CD14-positive monocyte (primary cell): ENCODE data around the gene MAT2A. TPM values are rescaled to one million over a fixed set of nuclear protein-coding genes. Genes with fewer than 3 reads are reported as not detected.

Experiments
- DNase-seq, 3 donors: peaks; one replicate each; pipeline ENCODE4 v3.0.0-alpha.2; 2011 to 2022
- H2AFZ ChIP-seq: 2 replicates; pipeline ENCODE4 v1.6.0; 2012; ENCODE audit warnings: mild to moderate bottlenecking, low read depth, low read length, inconsistent platforms; ENCODE audit not compliant: insufficient read depth, poor library complexity, severe bottlenecking
- H3K27ac ChIP-seq, 2 donors: 1 replicate in 1 of 2; 2 replicates in 1 of 2; pipeline ENCODE4 v1.5.1; 2012 to 2013; ENCODE audit warnings: low read length in 2 of 2, control low read depth in 1 of 2, inconsistent platforms in 1 of 2, low read depth in 1 of 2, mild to moderate bottlenecking in 1 of 2
- H3K27me3 ChIP-seq, 2 donors: one replicate each; pipeline versions ENCODE4 v1.6.0 to v1.6.1; 2011 to 2013; ENCODE audit warnings: low read length in 2 of 2; ENCODE audit not compliant: control insufficient read depth in 2 of 2, insufficient read depth in 2 of 2
- H3K36me3 ChIP-seq, 2 donors: replicated peaks in 1 of 2; 1 replicate in 1 of 2; 2 replicates in 1 of 2; pipeline versions ENCODE4 v1.5.1 to v1.6.1; 2012 to 2013; ENCODE audit warnings: low read length in 2 of 2, control low read depth in 1 of 2, inconsistent platforms in 1 of 2, mild to moderate bottlenecking in 1 of 2; ENCODE audit not compliant: insufficient read depth in 2 of 2, control insufficient read depth in 1 of 2
- H3K4me1 ChIP-seq, 2 donors: 1 replicate in 1 of 2; 2 replicates in 1 of 2; pipeline versions ENCODE4 v1.5.1 to v1.6.1; 2012 to 2013; ENCODE audit warnings: low read length in 2 of 2, control low read depth in 1 of 2, inconsistent platforms in 1 of 2, mild to moderate bottlenecking in 1 of 2, moderate library complexity in 1 of 2; ENCODE audit not compliant: insufficient read depth in 2 of 2, control insufficient read depth in 1 of 2
- H3K4me2 ChIP-seq: replicated peaks from 2 replicates; pipeline ENCODE3; 2012; ENCODE audit warnings: low read length, moderate library complexity, mild to moderate bottlenecking; ENCODE audit not compliant: poor library complexity, severe bottlenecking; ENCODE audit errors: extremely low read depth
- H3K4me3 ChIP-seq, 3 experiments: fragments of 200-600 bp in 1 of 3; sonication (generic) in 1 of 3; replicated peaks in 1 of 3; 1 replicate in 2 of 3; 2 replicates in 1 of 3; pipeline ENCODE4 v1.5.1; 2011 to 2013; ENCODE audit warnings: low read length in 3 of 3, mild to moderate bottlenecking in 3 of 3, control low read depth in 2 of 3, low read depth in 2 of 3, inconsistent platforms in 1 of 3, moderate library complexity in 1 of 3
- H3K79me2 ChIP-seq: 2 replicates; pipeline ENCODE4 v1.6.0; 2012; ENCODE audit warnings: mild to moderate bottlenecking, control low read depth, inconsistent platforms, low read length, moderate library complexity; ENCODE audit not compliant: insufficient read depth
- H3K9ac ChIP-seq: 2 replicates; pipeline ENCODE4 v1.6.0; 2017; ENCODE audit warnings: low read length, mild to moderate bottlenecking; ENCODE audit not compliant: insufficient read depth, poor library complexity, severe bottlenecking
- H3K9me3 ChIP-seq, 2 donors: replicated peaks in 1 of 2; 1 replicate in 1 of 2; 2 replicates in 1 of 2; pipeline versions ENCODE4 v1.5.1 to v1.6.1; 2012 to 2013; ENCODE audit warnings: low read length in 2 of 2, control low read depth in 1 of 2; ENCODE audit not compliant: control insufficient read depth in 1 of 2, insufficient read depth in 1 of 2
- H4K20me1 ChIP-seq: 2 replicates; pipeline ENCODE4 v1.6.0; 2012; ENCODE audit warnings: mild to moderate bottlenecking, low read length, control low read depth, moderate library complexity; ENCODE audit not compliant: insufficient read depth
- H3K27ac Mint-ChIP-seq, 7 donors: one replicate each; pipeline ENCODE4 v1.8.0; 2020; ENCODE audit warnings: mild to moderate bottlenecking in 7 of 7, mixed read lengths in 7 of 7, moderate library complexity in 6 of 7, inconsistent platforms in 2 of 7
- H3K27me3 Mint-ChIP-seq, 3 donors: one replicate each; pipeline ENCODE4 v1.8.0; 2021 to 2022; ENCODE audit warnings: low read depth in 3 of 3, mild to moderate bottlenecking in 3 of 3, mixed read lengths in 3 of 3, moderate library complexity in 3 of 3, inconsistent platforms in 1 of 3
- H3K36me3 Mint-ChIP-seq, 2 donors: one replicate each; pipeline ENCODE4 v1.8.0; 2020; ENCODE audit warnings: mixed read lengths in 2 of 2, inconsistent platforms in 1 of 2, mild to moderate bottlenecking in 1 of 2
- H3K4me1 Mint-ChIP-seq: one replicate; pipeline ENCODE4 v1.8.0; 2020; ENCODE audit warnings: mild to moderate bottlenecking, mixed read lengths
- H3K4me3 Mint-ChIP-seq, 2 donors: one replicate each; pipeline ENCODE4 v1.8.0; 2020; ENCODE audit warnings: mild to moderate bottlenecking in 2 of 2, mixed read lengths in 2 of 2, moderate library complexity in 1 of 2
- H3K9me3 Mint-ChIP-seq, 7 donors: one replicate each; pipeline ENCODE4 v1.8.0; 2020 to 2022; ENCODE audit warnings: mixed read lengths in 7 of 7, mild to moderate bottlenecking in 6 of 7, moderate library complexity in 6 of 7, inconsistent platforms in 2 of 7
- WGBS: methylation state at CpG from one replicate; pipeline ENCODE4 v1.1.5; 2013; ENCODE audit warnings: missing lambda C conversion rate; ENCODE audit not compliant: insufficient coverage; 5-methylcytosine and 5-hydroxymethylcytosine counted together
- intact Hi-C, 2 donors: fragments of 100-400 bp; cut with micrococcal nuclease; formaldehyde crosslinking; loops; one replicate each; pipeline versions ENCODE4 v1.15.0 to v1.15.1; 2023
- polyA plus RNA-seq, 3 donors: library from polyadenylated mRNA; depleted of rRNA in 1 of 3; unstranded in 2 of 3; stranded (reverse) in 1 of 3; fragments of 300-500 nt in 2 of 3; fragments of >200 nt in 1 of 3; fragmentation: Illumina TruSeq in 2 of 3; gene quantifications; 1 replicate in 2 of 3; 2 replicates in 1 of 3; pipeline ENCODE4 v1.2.3, GENCODE V29; 2012 to 2021
- TF ChIP-seq, protein P1 (sequence below): fragments of 200-600 bp; IDR thresholded peaks from one replicate; pipeline ENCODE4 v1.8.0; 2022; ENCODE audit warnings: antibody characterized with exemption, mild to moderate bottlenecking

Gene MAT2A
- polyA plus RNA-seq, 3 donors: 97.0 to 454 (median 117) TPM

DNA sequence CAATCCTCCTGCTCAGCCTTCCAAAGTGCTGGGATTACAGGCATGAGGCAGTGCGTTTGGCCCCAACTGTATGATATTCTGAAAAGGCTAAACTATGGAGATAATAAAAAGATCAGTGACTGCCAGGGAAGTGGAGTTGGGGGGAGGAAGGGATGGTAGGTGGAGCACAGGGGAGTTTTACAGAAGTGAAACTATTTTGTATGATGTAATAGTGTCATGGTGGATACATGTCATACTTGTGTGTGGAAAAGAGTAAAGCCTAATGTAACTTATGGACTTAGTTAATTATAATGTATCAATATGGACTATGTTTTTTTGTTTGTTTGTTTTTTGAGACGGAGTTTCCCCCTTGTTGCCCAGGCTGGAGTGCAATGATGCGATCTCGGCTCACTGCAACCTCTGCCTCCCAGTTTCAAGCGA, 25.2 kb downstream of the MAT2A start:
- H3K4me2 ChIP-seq: peak overlapping the region; percentile 72
- H3K79me2 ChIP-seq: peaks cover 26% of the 10 kb centered on the region
- Mint-ChIP-seq H3K27me3 (no peaks in the 10 kb centered on the region), H3K4me1 (peaks cover 43% of the 10 kb centered on the region), H3K9me3 (peaks cover 0 to 2% (median 0%) of the 10 kb centered on the region in 7 donors), H3K36me3 (peaks cover 0 to 4% of the 10 kb centered on the region in 2 donors), H3K4me3 (peak overlapping the region in 1 of 2 donors; percentile 57), H3K27ac (peak overlapping the region; percentile 87 to 96 (median 92))
- H4K20me1 ChIP-seq: no peaks in the 10 kb centered on the region
- H3K36me3 ChIP-seq: peaks cover 0 to under 1% of the 10 kb centered on the region in 2 donors
- intact Hi-C loops: loop anchor here in 1 of 2 donors (5.0 kb wide), 1 partner anchor 38 kb away; the partner anchor contains the start of gene TMEM150A
- no peaks in the 10 kb centered on the region for H3K27me3 ChIP-seq
- peaks cover 44 to 52% of the 10 kb centered on the region in 2 donors for H3K4me1 ChIP-seq
- H3K4me3 ChIP-seq: peak overlapping the region in 1 of 3 experiments; percentile 52
- H3K27ac ChIP-seq: peak overlapping the region; percentile 63 to 78
- WGBS: 67% methylated on average over 4 of the region's 5 CpGs
- peak overlapping the region; percentile 36 for H2AFZ ChIP-seq
- TF ChIP-seq, protein P1, sequence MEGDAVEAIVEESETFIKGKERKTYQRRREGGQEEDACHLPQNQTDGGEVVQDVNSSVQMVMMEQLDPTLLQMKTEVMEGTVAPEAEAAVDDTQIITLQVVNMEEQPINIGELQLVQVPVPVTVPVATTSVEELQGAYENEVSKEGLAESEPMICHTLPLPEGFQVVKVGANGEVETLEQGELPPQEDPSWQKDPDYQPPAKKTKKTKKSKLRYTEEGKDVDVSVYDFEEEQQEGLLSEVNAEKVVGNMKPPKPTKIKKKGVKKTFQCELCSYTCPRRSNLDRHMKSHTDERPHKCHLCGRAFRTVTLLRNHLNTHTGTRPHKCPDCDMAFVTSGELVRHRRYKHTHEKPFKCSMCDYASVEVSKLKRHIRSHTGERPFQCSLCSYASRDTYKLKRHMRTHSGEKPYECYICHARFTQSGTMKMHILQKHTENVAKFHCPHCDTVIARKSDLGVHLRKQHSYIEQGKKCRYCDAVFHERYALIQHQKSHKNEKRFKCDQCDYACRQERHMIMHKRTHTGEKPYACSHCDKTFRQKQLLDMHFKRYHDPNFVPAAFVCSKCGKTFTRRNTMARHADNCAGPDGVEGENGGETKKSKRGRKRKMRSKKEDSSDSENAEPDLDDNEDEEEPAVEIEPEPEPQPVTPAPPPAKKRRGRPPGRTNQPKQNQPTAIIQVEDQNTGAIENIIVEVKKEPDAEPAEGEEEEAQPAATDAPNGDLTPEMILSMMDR: no peak
- H3K9me3 ChIP-seq: no peaks in the 10 kb centered on the region
- peak; percentile 79 to 90 (median 85) for DNase-seq
- H3K9ac ChIP-seq: no peak overlapping the region

DNA sequence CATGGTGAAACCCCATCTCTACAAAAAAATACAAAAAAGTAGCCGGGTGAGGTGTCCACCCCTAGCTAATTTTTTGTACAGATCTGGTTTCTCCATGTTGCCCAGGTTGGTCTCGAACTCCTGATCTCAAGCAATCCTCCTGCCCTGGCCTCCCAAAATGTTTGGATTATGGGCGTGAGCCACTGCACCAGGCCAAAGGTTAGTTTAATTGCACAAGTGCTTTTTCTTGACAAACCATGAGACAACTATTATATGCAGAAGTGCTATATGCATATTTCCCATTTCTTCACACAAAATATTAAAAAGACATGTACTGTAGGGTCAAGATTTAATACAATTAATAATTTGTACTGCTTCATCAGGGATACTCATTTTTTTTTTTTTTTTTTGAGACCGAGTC, 27.3 kb downstream of the MAT2A start:
- TF ChIP-seq, protein P1: no peak
- Mint-ChIP-seq H3K9me3 (peaks cover 0 to 2% (median 0%) of the 10 kb centered on the region in 7 donors), H3K27ac (peak overlapping the region in 1 of 7 donors; percentile 84), H3K4me1 (peaks cover 26% of the 10 kb centered on the region), H3K4me3 (no peak overlapping the region), H3K27me3 (no peaks in the 10 kb centered on the region), H3K36me3 (no peaks in the 10 kb centered on the region)
- Histone ChIP-seq H3K27me3 (no peaks in the 10 kb centered on the region), H4K20me1 (no peaks in the 10 kb centered on the region), H3K36me3 (no peaks in the 10 kb centered on the region), H2AFZ (no peak overlapping the region), H3K9me3 (no peaks in the 10 kb centered on the region), H3K27ac (no peak overlapping the region), H3K4me2 (no peak overlapping the region), H3K79me2 (peaks cover 6% of the 10 kb centered on the region), H3K9ac (no peak overlapping the region), H3K4me3 (no peak overlapping the region), H3K4me1 (peaks cover 32 to 37% of the 10 kb centered on the region in 2 donors)
- no CpG with 5 or more reads among the region's 4 CpGs for WGBS
- intact Hi-C loops: loop anchor here in 1 of 2 donors (5.0 kb wide), 1 partner anchor 36 kb away; the partner anchor contains the start of gene TMEM150A
- DNase-seq: no peak
